HFFc6 (cell line): ENCODE results near the gene MSMP. TPM values are rescaled to one million over a fixed set of nuclear protein-coding genes. Genes with fewer than 3 reads are reported as not detected.

Experiments used
- DNase-seq: peaks from one replicate; pipeline ENCODE4 v3.0.0-alpha.2; 2018
- H3K27ac Mint-ChIP-seq: 2 replicates; pipeline ENCODE4 v1.8.0; 2020; ENCODE audit warnings: mild to moderate bottlenecking, mixed read lengths
- H3K27me3 Mint-ChIP-seq: 2 replicates; pipeline ENCODE4 v1.8.0; 2021; ENCODE audit warnings: mild to moderate bottlenecking, moderate library complexity, mixed read lengths; ENCODE audit not compliant: insufficient read depth
- H3K36me3 Mint-ChIP-seq: 2 replicates; pipeline ENCODE4 v1.8.0; 2021; ENCODE audit warnings: low read depth, mixed read lengths
- H3K4me1 Mint-ChIP-seq: 2 replicates; pipeline ENCODE4 v1.8.0; 2020; ENCODE audit warnings: low read depth, mixed read lengths
- H3K4me3 Mint-ChIP-seq: 2 replicates; pipeline ENCODE4 v1.8.0; 2020; ENCODE audit warnings: mild to moderate bottlenecking, moderate library complexity, mixed read lengths
- H3K9me3 Mint-ChIP-seq: 2 replicates; pipeline ENCODE4 v1.8.0; 2020; ENCODE audit warnings: mild to moderate bottlenecking, mixed read lengths
- total RNA-seq, 6 experiments: library from RNA; stranded (reverse); fragmentation: NEBNext Ultra II Directional; extraction: Animal tissue kit (Norgen Biotek cat#: 25700); gene quantifications; 2 replicates in 1 of 6; 3 replicates in 5 of 6; pipeline ENCODE4 v1.2.3, GENCODE V29; 2021
- TF ChIP-seq, protein P1 (sequence below): fragments of 200-600 bp; sonication (generic); IDR thresholded peaks from 2 replicates; pipeline ENCODE4 v1.5.0; 2021; ENCODE audit warnings: antibody characterized with exemption, mild to moderate bottlenecking

MSMP gene
- total RNA-seq, 6 experiments from 2014 or later = not detected

GRCh38 chr9:35778496-35778895 is 24.4 kb upstream of the MSMP start:
- no peaks in the 10 kb centered on the region for H3K9me3 Mint-ChIP-seq
- H3K36me3 Mint-ChIP-seq = no peaks in the 10 kb centered on the region
- no peak overlapping the region for H3K4me3 Mint-ChIP-seq
- peaks cover 10% of the 10 kb centered on the region; the same call in 1 of the 2 replicates for H3K4me1 Mint-ChIP-seq
- peaks cover 23% of the 10 kb centered on the region for H3K27me3 Mint-ChIP-seq
- no peak for DNase-seq
- TF ChIP-seq, protein P1, sequence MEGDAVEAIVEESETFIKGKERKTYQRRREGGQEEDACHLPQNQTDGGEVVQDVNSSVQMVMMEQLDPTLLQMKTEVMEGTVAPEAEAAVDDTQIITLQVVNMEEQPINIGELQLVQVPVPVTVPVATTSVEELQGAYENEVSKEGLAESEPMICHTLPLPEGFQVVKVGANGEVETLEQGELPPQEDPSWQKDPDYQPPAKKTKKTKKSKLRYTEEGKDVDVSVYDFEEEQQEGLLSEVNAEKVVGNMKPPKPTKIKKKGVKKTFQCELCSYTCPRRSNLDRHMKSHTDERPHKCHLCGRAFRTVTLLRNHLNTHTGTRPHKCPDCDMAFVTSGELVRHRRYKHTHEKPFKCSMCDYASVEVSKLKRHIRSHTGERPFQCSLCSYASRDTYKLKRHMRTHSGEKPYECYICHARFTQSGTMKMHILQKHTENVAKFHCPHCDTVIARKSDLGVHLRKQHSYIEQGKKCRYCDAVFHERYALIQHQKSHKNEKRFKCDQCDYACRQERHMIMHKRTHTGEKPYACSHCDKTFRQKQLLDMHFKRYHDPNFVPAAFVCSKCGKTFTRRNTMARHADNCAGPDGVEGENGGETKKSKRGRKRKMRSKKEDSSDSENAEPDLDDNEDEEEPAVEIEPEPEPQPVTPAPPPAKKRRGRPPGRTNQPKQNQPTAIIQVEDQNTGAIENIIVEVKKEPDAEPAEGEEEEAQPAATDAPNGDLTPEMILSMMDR = no peak
- H3K27ac Mint-ChIP-seq = no peak overlapping the region

- Mint-ChIP-seq H3K4me3 (no peak overlapping the region), H3K27ac (no peak overlapping the region), H3K36me3 (no peaks in the 10 kb centered on the region), H3K27me3 (peaks cover 23% of the 10 kb centered on the region), H3K4me1 (peaks cover 10% of the 10 kb centered on the region; the same call in 1 of the 2 replicates), H3K9me3 (no peaks in the 10 kb centered on the region)
- TF ChIP-seq, protein P1 = no peak
- DNase-seq = no peak
Observed at GRCh38 chr9:35776018-35776417, 21.9 kb upstream of the MSMP start.

DNA sequence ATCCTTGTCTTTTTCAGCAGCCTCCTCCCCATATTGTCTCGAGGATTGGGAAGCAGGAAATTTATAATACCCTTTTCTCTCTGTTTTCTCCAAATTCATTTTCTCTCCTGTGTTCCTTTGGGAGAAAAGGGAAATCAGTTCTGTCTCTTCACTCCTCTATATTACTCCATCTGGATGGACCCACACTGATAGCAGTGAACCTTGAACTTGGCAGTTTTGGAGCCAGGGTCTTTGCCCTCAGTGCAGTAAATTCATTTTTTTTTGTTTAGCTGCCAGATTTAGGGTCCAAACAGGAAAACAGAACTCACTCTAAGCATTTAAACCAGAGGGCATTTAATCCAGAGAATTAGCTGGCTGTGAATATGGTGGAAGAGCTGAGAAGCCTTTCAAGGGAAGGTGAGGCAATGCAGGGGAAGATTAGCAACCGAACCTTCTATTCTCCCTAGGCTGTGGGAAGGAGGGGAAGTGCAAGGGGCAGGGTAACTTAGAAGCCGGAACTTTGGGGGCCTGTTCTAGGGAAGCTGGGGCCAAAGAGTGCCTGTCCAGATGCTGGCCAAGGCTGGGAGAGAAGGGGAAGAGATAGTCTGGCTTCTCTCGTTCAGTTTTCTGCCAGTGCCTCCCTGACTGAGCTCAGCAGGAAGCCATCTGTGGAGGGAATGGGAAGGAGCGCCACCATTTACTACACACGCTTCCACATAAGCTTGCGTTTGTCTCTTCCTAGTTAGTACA is 21.0 kb upstream of the MSMP start:
- no peaks in the 10 kb centered on the region for H3K9me3 Mint-ChIP-seq
- H3K4me3 Mint-ChIP-seq = no peak overlapping the region
- H3K4me1 Mint-ChIP-seq = peaks cover 10% of the 10 kb centered on the region; the same call in 1 of the 2 replicates
- DNase-seq = no peak
- H3K27ac Mint-ChIP-seq = no peak overlapping the region
- peaks cover 17% of the 10 kb centered on the region for H3K27me3 Mint-ChIP-seq
- TF ChIP-seq, protein P1 = no peak
- H3K36me3 Mint-ChIP-seq = no peaks in the 10 kb centered on the region

DNA sequence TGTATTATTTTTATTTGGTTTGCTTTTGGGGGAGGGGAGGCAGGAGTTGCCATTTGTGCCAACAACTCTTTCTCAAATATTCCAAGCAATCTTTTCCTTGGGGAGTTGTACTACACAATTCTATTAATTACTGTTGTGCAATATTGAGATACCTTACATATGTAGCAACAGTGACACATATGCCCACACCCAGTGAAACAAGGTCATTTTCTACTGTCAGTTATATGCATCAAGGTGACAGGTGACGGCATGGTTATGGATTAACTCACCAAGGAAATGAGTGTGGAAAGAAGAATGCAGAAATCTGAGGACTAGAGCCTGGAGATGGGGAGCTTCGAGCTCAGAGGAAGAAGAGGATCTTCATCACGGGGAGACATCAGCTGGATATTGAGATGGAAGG is 17.9 kb upstream of the MSMP start:
- H3K4me1 Mint-ChIP-seq = peaks cover 10% of the 10 kb centered on the region; the same call in 1 of the 2 replicates
- peaks cover 7% of the 10 kb centered on the region; the same call in 1 of the 2 replicates for H3K27me3 Mint-ChIP-seq
- TF ChIP-seq, protein P1 = no peak
- DNase-seq = no peak
- no peaks in the 10 kb centered on the region for H3K36me3 Mint-ChIP-seq
- H3K27ac Mint-ChIP-seq = no peak overlapping the region
- H3K9me3 Mint-ChIP-seq = no peaks in the 10 kb centered on the region
- H3K4me3 Mint-ChIP-seq = no peak overlapping the region

GRCh38 chr9:35771534-35771933 is 17.5 kb upstream of the MSMP start:
- H3K27ac Mint-ChIP-seq = no peak overlapping the region
- TF ChIP-seq, protein P1 = no peak
- no peaks in the 10 kb centered on the region for H3K36me3 Mint-ChIP-seq
- H3K9me3 Mint-ChIP-seq = no peaks in the 10 kb centered on the region
- H3K4me3 Mint-ChIP-seq = no peak overlapping the region
- H3K4me1 Mint-ChIP-seq = peaks cover 10% of the 10 kb centered on the region; the same call in 1 of the 2 replicates
- H3K27me3 Mint-ChIP-seq = peaks cover 7% of the 10 kb centered on the region; the same call in 1 of the 2 replicates
- no peak for DNase-seq
